Thyroid gland (tissue), 4 donors: ENCODE measurements around the gene ZNF837.

Experiments used
- CTCF ChIP-seq, 6 experiments: fragments of 200-600 bp in 3 of 6; fragments of 450-650 bp in 3 of 6; sonication (generic) in 3 of 6; IDR thresholded peaks; one replicate each; pipeline ENCODE4 v1.5.1; 2016 to 2019; ENCODE audit warnings: antibody characterized with exemption in 6 of 6, mild to moderate bottlenecking in 2 of 6, inconsistent platforms in 1 of 6, moderate library complexity in 1 of 6
- POLR2A ChIP-seq, 2 donors: fragments of 450-650 bp; IDR thresholded peaks; one replicate each; pipeline ENCODE4 v1.6.1; 2017; ENCODE audit warnings: antibody characterized with exemption in 2 of 2, mild to moderate bottlenecking in 2 of 2, moderate library complexity in 1 of 2

DNA sequence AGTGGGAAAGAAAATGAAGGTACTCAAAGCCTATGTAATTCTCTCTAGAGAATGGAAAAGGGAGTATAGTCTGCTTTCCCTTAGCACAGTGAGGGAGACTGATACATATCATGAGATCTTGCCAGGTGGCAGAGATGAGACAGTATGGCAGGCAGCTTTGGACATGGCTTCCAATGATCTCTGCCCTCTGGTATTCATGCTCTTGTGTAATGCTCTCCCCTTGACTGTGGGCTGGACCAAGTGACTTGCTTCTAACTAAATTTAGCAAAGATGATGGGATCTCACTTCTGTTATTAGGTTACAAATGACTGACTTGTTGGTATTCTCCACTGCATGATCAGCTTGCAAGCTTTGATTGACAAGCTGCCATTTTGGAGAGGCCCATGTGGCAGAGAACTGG, 48.9 kb upstream of the ZNF837 start:
- TF ChIP-seq CTCF (IDR thresholded peaks at IDR 0.05) (no peak), POLR2A (IDR thresholded peaks at IDR 0.05) (no peak)
